HG02938 (cell line): ENCODE measurements around the gene INPP5B.
"Not testable (repeated sequence)": the region's sequence is repeated elsewhere in the genome, so short reads cannot be mapped to it uniquely, and the experiment has no call there.

Experiments used
- ATAC-seq: cut with Tn5 transposase; IDR thresholded peaks from one replicate; pipeline ENCODE4 v1.9.1; 2021; ENCODE audit warnings: mild to moderate bottlenecking, moderate library complexity; ENCODE audit not compliant: unreplicated experiment

INPP5B gene

GRCh38 chr1:37915476-37916093, 31.3 kb downstream of the INPP5B start:
- ATAC-seq: no peak

GRCh38 chr1:37914719-37915475, 32.0 kb downstream of the INPP5B start:
- no peak for ATAC-seq

- ATAC-seq: not testable (repeated sequence)
Observed at GRCh38 chr1:37911478-37911877, 35.4 kb downstream of the INPP5B start.

DNA sequence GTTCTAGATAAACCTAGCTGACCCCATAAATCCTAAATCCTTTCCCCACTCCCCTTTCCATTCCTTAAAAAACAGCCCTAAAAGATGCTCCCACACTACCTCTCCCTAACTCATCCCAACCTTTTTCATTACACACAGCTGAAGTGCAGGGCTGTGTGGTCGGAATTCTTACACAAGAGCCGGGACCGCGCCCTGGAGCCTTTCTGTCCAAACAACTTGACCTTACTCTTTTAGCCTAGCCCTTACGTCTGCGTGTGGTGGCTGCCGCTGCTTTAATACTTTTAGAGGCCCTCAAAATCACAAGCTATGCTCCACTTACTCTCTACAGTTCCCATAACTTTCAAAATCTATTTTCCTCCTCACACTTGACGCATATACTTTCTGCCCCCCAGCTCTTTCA, 36.0 kb downstream of the INPP5B start:
- not testable (repeated sequence) for ATAC-seq

DNA sequence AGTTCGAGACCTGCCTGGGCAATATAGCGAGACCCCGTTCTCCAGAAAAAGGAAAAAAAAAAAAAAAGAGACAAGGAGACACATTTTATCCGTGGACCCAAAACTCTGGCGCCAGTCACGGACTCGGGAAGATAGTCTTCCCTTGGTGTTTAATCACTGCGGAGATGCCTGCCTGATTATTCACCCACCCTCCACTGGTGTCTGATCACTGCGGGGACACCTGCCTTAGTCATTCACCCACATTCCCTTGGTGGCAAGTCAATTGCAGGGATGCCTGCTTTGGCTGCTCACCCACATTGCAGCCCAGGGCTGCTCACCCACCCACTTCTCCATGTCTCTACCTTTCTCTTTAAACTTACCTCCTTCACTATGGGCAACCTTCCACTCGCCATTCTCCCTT, 38.3 kb downstream of the INPP5B start:
- ATAC-seq: not testable (repeated sequence)

- ATAC-seq: not testable (repeated sequence)
Observed at GRCh38 chr1:37907416-37908125, 39.3 kb downstream of the INPP5B start.

DNA sequence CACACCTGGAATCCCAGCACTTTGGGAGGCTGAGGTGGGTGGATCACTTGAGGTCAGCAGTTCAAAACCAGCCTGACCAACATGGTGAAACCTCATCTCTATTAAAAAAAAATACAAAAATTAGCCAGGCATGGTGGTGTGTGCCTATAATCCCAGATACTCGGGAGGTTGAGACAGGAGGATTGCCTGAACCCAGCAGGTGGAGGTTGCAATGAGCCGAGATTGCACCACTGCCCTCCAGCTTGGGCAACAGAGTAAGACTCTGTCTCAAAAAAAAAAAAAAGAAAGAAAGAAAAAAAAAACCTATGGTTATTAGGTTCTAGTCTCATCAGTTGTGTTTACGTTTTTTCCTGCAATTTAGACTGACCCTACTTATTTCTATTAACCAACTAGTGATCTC, 40.3 kb downstream of the INPP5B start:
- ATAC-seq: not testable (repeated sequence)

DNA sequence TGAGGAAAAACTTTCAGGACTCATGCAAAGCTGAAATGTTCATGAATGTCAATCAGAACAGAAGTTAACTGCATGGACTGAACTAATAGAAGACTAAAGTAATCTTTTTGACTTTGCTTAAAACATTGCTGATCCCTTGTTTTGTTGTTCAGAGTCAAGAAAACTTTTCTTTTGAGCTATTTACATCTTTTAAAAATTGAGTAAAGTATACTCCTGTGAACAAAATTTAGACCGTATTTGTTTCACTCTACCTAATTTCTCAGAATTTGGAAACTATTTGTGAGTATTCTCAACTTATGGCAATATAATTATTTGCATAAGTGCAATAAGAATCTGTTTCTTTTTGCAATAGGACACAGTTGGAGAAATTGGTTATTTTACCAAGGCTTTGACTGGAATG, 41.1 kb downstream of the INPP5B start:
- ATAC-seq: no peak

DNA sequence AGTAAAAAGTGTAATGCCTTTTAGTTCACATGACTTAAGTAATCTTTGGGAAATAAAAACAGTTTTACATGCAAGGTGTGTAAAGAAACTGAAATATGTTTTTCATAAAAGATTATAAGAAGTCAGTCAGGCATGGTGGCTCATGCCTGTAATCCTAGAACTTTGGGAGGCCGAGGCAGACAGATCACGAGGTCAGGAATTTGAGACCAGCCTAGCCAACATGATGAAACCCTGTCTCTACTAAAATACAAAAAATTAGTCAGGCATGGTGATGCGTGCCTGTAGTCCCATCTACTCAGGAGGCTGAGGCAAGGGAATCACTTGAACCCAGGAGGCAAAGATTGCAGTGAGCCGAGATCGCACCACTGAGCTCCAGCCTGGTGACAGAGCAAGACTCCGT, 42.9 kb downstream of the INPP5B start:
- ATAC-seq: not testable (repeated sequence)

- no peak for ATAC-seq
Observed at GRCh38 chr1:37902983-37903382, 43.9 kb downstream of the INPP5B start.

GRCh38 chr1:37901893-37902225, 45.0 kb downstream of the INPP5B start:
- no peak for ATAC-seq

GRCh38 chr1:37901191-37901892, 45.5 kb downstream of the INPP5B start:
- no peak for ATAC-seq

GRCh38 chr1:37897563-37897962, 49.3 kb downstream of the INPP5B start:
- not testable (repeated sequence) for ATAC-seq

- ATAC-seq: no peak
Observed at GRCh38 chr1:37893673-37894072, 53.2 kb downstream of the INPP5B start.

DNA sequence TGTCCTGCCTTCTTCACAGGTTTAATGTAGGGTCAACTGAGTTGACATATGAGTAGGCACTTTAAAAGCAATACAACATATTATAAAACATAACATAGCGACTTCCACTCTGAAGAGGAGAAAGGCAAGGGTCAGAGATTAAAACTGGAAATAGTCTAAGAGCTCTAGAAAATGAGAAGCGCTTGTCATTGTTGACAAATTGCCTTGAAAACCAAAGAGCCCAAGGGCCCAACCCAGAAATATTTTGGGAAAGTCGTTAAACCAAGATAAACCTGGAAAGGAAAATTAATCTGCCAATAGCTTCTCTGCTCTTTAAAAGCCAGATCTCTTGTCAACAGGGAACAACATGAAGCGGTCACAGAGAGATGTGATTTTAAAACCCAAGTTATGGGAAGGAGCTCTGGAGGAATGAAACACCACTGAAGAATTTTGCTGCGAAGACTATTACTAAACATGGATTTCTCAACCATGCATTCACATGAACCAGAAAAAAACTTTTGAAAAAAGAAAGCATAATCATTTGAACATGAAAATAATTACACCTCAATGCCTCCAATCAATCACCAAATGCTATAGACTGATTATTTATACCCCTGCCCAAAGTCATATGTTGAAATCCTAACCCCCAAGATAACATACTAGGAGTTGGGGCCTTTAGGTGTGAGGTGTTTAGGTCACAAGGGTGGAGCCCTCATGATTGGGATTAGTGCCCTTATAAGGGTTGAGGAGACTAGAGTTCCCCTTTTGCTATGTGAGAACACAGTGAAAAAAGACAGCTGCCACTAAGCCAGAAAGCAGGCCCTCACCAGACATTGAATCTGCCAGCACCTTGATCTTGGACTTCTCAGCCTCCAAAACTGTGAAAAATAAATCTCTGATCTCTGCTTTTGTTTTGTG, 54.5 kb downstream of the INPP5B start:
- ATAC-seq: no peak

- no peak for ATAC-seq
Observed at GRCh38 chr1:37890378-37891014, 56.4 kb downstream of the INPP5B start.

GRCh38 chr1:37888022-37888700, 58.7 kb downstream of the INPP5B start:
- ATAC-seq: no peak

DNA sequence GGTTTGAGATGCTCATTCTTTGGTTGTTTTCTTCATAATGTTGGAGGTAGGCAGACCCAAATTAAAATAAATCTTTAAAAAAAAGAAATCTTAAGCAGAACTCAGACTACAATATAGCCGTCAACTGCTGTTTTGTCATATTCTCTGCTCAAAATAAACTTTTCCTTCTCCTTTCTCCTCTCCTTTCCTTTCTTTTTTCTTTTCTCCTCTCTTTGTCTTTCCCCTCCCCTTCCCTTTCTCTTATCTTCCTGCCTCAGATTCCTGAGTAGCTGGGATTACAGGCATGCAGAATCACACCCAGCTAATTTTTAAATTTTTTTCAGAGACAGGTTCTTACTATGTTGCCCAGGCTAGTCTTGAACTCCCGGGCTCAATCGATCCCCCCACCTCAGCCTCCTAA, 62.7 kb downstream of the INPP5B start:
- no peak for ATAC-seq

GRCh38 chr1:37883671-37884070, 63.2 kb downstream of the INPP5B start:
- no peak for ATAC-seq
